OCI-LY7 (cell line): ENCODE measurements around the gene PAPSS1. TPM values are rescaled to one million over a fixed set of nuclear protein-coding genes. Genes with fewer than 3 reads are reported as not detected.

Experiments
- BruUV-seq: library from RNA; stranded (reverse); fragments of 400-500 nt; replicated peaks from 2 replicates; lab custom pipeline; 2021; lab: Mats Ljungman, UMichigan
- CTCF ChIA-PET: fragments of 300-600 bp; sonication (Branson Sonifier 250); formaldehyde crosslinking; loops from one replicate; lab custom pipeline; 2022; ENCODE audit warnings: antibody characterized with exemption; ENCODE audit not compliant: unreplicated experiment; lab: Charles Lee
- POLR2A ChIA-PET: fragments of 300-600 bp; sonication (Branson Sonifier 250); formaldehyde crosslinking; loops from one replicate; lab custom pipeline; 2022; ENCODE audit warnings: antibody characterized with exemption; lab: Charles Lee
- DNase-seq: peaks from one replicate; pipeline ENCODE4 v3.0.0-alpha.2; 2015; ENCODE audit warnings: low spot score
- H2AFZ ChIP-seq: fragments of 200-600 bp; sonication (generic), shearing (Covaris generic); 2 replicates; pipeline ENCODE4 v1.6.1; 2014; ENCODE audit warnings: mild to moderate bottlenecking, antibody characterized with exemption, low read length, moderate library complexity
- H3K27ac ChIP-seq: fragments of 200-600 bp; sonication (generic); 2 replicates; pipeline ENCODE4 v1.5.1; 2014; ENCODE audit warnings: mixed run types, low read depth, mild to moderate bottlenecking, moderate library complexity, low read length, inconsistent platforms; ENCODE audit not compliant: poor library complexity, severe bottlenecking
- H3K36me3 ChIP-seq: fragments of 200-600 bp; sonication (generic); 2 replicates; pipeline ENCODE4 v1.6.1; 2014; ENCODE audit warnings: mild to moderate bottlenecking, antibody characterized with exemption, low read length, moderate library complexity, mixed read lengths; ENCODE audit not compliant: insufficient read depth
- H3K4me1 ChIP-seq: fragments of 200-600 bp; sonication (generic); 2 replicates; pipeline ENCODE4 v1.5.1; 2014; ENCODE audit warnings: mild to moderate bottlenecking, low read length; ENCODE audit not compliant: insufficient read depth, poor library complexity, severe bottlenecking
- H3K4me2 ChIP-seq: fragments of 200-600 bp; sonication (generic); 2 replicates; pipeline ENCODE4 v1.6.1; 2014; ENCODE audit warnings: mild to moderate bottlenecking, low read length
- H3K4me3 ChIP-seq: fragments of 200-600 bp; sonication (generic); 2 replicates; pipeline ENCODE4 v1.5.1; 2014; ENCODE audit warnings: mild to moderate bottlenecking, low read depth, low read length; ENCODE audit not compliant: poor library complexity, severe bottlenecking
- H3K79me2 ChIP-seq: fragments of 200-600 bp; sonication (generic); 2 replicates; pipeline ENCODE4 v1.6.1; 2016; ENCODE audit warnings: low read depth, mild to moderate bottlenecking, low read length, moderate library complexity, mixed read lengths; ENCODE audit not compliant: insufficient read depth
- H3K9me2 ChIP-seq: fragments of 200-600 bp; sonication (generic); 2 replicates; pipeline ENCODE4 v1.6.1; 2016; ENCODE audit warnings: mild to moderate bottlenecking, low read length, mixed read lengths; ENCODE audit not compliant: insufficient read depth
- H3K9me3 ChIP-seq: fragments of 200-600 bp; sonication (generic); 2 replicates; pipeline ENCODE4 v1.6.1; 2014; ENCODE audit warnings: mild to moderate bottlenecking, mixed run types, low read length, mixed read lengths
- H4K20me1 ChIP-seq: fragments of 200-600 bp; sonication (generic); 2 replicates; pipeline ENCODE4 v1.6.1; 2014; ENCODE audit warnings: mild to moderate bottlenecking, antibody characterized with exemption, low read length, moderate library complexity, mixed read lengths; ENCODE audit not compliant: insufficient read depth
- CTCF ChIP-seq: fragments of 200-600 bp; sonication (generic); conservative IDR thresholded peaks from 2 replicates; pipeline ENCODE4 v1.5.1; 2014; ENCODE audit warnings: mild to moderate bottlenecking, antibody characterized with exemption, low read length, moderate library complexity, mixed read lengths
- EZH2phosphoT487 ChIP-seq: fragments of 200-600 bp; sonication (generic); IDR thresholded peaks from 2 replicates; pipeline ENCODE4 v1.6.1; 2018; ENCODE audit warnings: low read depth, borderline replicate concordance, mild to moderate bottlenecking, mixed run types, antibody characterized with exemption, low read length, moderate library complexity, mixed read lengths
- intact Hi-C: fragments of 100-400 bp; cut with micrococcal nuclease; formaldehyde crosslinking; loops from one replicate; pipeline ENCODE4 v1.10.0; 2022; ENCODE audit not compliant: unreplicated experiment
- total RNA-seq, 2 experiments: library from RNA; depleted of rRNA in 1 of 2; stranded (reverse); fragments of >200 nt in 1 of 2; shearing (Covaris generic) in 1 of 2; gene quantifications; 2 replicates each; pipeline ENCODE4 v1.2.3, GENCODE V29; 2014 to 2022

PAPSS1 gene
- total RNA-seq, 2 experiments from 2014 or later: 62.0 to 118 TPM

- no peak overlapping the region for H2AFZ ChIP-seq
- H3K27ac ChIP-seq: no peak overlapping the region
- no peaks in the 10 kb centered on the region for H3K36me3 ChIP-seq
- H3K4me2 ChIP-seq: no peak overlapping the region
- no TSS peak for BruUV-seq
- ChIA-PET POLR2A (interaction anchor here (1.1 kb wide), 1 partner anchor 10 kb away, joined by 4 read pairs; no protein-coding TSS in a partner anchor), CTCF (no interaction called here)
- H3K9me2 ChIP-seq: no peaks in the 10 kb centered on the region
- no peaks in the 10 kb centered on the region for H3K9me3 ChIP-seq
- no peaks in the 10 kb centered on the region for H4K20me1 ChIP-seq
- intact Hi-C loops: no loop called here
- TF ChIP-seq EZH2phosphoT487 (no peak), CTCF (no peak)
- no peak overlapping the region for H3K4me3 ChIP-seq
- no peaks in the 10 kb centered on the region for H3K4me1 ChIP-seq
- no peak for DNase-seq
- no peaks in the 10 kb centered on the region for H3K79me2 ChIP-seq
These were observed 22.8 kb upstream of the PAPSS1 start for GRCh38 chr4:107742791-107743190.

GRCh38 chr4:107742196-107742595 is 22.2 kb upstream of the PAPSS1 start:
- Histone ChIP-seq H3K9me3 (no peaks in the 10 kb centered on the region), H4K20me1 (no peaks in the 10 kb centered on the region), H3K27ac (no peak overlapping the region), H3K4me3 (no peak overlapping the region), H3K9me2 (no peaks in the 10 kb centered on the region), H3K4me1 (no peaks in the 10 kb centered on the region), H3K79me2 (no peaks in the 10 kb centered on the region), H2AFZ (no peak overlapping the region), H3K36me3 (no peaks in the 10 kb centered on the region), H3K4me2 (no peak overlapping the region)
- CTCF ChIA-PET: no interaction called here
- no TSS peak for BruUV-seq
- DNase-seq: no peak
- POLR2A ChIA-PET: interaction anchor here (0.7 to 1.1 kb wide), 2 partner anchors 10 to 1951 kb away, joined by 3 to 4 read pairs; no protein-coding TSS in a partner anchor
- TF ChIP-seq EZH2phosphoT487: no peak
- no peak for TF ChIP-seq CTCF
- intact Hi-C loops: no loop called here

GRCh38 chr4:107740950-107741701 is 21.1 kb upstream of the PAPSS1 start:
- CTCF ChIA-PET: no interaction called here

More at GRCh38 chr4:107740950-107741701, 21.1 kb upstream of the PAPSS1 start:
- DNase-seq: no peak
- no peak overlapping the region for H3K27ac ChIP-seq
- no peaks in the 10 kb centered on the region for H3K79me2 ChIP-seq
- no peaks in the 10 kb centered on the region for H3K9me3 ChIP-seq
- H3K9me2 ChIP-seq: no peaks in the 10 kb centered on the region
- intact Hi-C loops: no loop called here
- H3K4me2 ChIP-seq: no peak overlapping the region
- no TSS peak for BruUV-seq
- no peaks in the 10 kb centered on the region for H4K20me1 ChIP-seq
- peak overlapping the region; percentile 60; the same call in 1 of the 2 replicates for H2AFZ ChIP-seq
- POLR2A ChIA-PET: interaction anchor here (0.7 kb wide), 1 partner anchor 1950 kb away, joined by 3 read pairs; no protein-coding TSS in a partner anchor
- TF ChIP-seq CTCF: no peak
- TF ChIP-seq EZH2phosphoT487: no peak
- H3K4me3 ChIP-seq: no peak overlapping the region
- no peaks in the 10 kb centered on the region for H3K36me3 ChIP-seq
- H3K4me1 ChIP-seq: no peaks in the 10 kb centered on the region
